ENCODE data around the gene ATP5IF1. TPM values are rescaled to one million over a fixed set of nuclear protein-coding genes. Genes with fewer than 3 reads are reported as not detected.

ATP5IF1 gene
- total RNA-seq, 2 donors from 2014 or later, result 472 to 881 TPM

GRCh38 chr1:28232558-28233263, 3.2 kb upstream of the ATP5IF1 start, which contains the start of gene DNAJC8:
Gene DNAJC8, minus strand, starts transcription at chr1:28233029. Its CDS starts 31 bp downstream, at chr1:28232998.
- peak; percentile 98 for DNase-seq (ENCODE audit: low spot score)
- Histone ChIP-seq H3K4me1 (peaks cover 0 to 42% of the 10 kb centered on the region in 2 donors), H3K27me3 (no peaks in the 10 kb centered on the region), H3K4me3 (peak within 1 kb of the TSS; percentile 95 to 100), H3K36me3 (peaks cover 23% of the 10 kb centered on the region), H3K27ac (peak within 1 kb of the TSS; percentile 85 to 88), H3K9me3 (no peaks in the 10 kb centered on the region)
- TF ChIP-seq, protein P1, sequence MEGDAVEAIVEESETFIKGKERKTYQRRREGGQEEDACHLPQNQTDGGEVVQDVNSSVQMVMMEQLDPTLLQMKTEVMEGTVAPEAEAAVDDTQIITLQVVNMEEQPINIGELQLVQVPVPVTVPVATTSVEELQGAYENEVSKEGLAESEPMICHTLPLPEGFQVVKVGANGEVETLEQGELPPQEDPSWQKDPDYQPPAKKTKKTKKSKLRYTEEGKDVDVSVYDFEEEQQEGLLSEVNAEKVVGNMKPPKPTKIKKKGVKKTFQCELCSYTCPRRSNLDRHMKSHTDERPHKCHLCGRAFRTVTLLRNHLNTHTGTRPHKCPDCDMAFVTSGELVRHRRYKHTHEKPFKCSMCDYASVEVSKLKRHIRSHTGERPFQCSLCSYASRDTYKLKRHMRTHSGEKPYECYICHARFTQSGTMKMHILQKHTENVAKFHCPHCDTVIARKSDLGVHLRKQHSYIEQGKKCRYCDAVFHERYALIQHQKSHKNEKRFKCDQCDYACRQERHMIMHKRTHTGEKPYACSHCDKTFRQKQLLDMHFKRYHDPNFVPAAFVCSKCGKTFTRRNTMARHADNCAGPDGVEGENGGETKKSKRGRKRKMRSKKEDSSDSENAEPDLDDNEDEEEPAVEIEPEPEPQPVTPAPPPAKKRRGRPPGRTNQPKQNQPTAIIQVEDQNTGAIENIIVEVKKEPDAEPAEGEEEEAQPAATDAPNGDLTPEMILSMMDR (IDR thresholded peaks at IDR 0.05), result no peak

- Histone ChIP-seq H3K27me3 (no peaks in the 10 kb centered on the region), H3K4me3 (peak overlapping the region; percentile 95 to 100), H3K9me3 (no peaks in the 10 kb centered on the region), H3K36me3 (peaks cover 17% of the 10 kb centered on the region), H3K27ac (peak overlapping the region; percentile 85 to 88), H3K4me1 (peaks cover 0 to 46% of the 10 kb centered on the region in 2 donors)
- no peak for DNase-seq (ENCODE audit: low spot score)
- TF ChIP-seq, protein P1 (IDR thresholded peaks at IDR 0.05), result no peak
These were observed 2.7 kb upstream of the ATP5IF1 start for GRCh38 chr1:28233264-28233606.

- H3K27me3 ChIP-seq, result no peaks in the 10 kb centered on the region
- H3K27ac ChIP-seq, result peak overlapping the region; percentile 92
- H3K4me1 ChIP-seq, result peaks cover 0 to 46% of the 10 kb centered on the region in 2 donors
- no peaks in the 10 kb centered on the region for H3K9me3 ChIP-seq
- H3K36me3 ChIP-seq, result no peaks in the 10 kb centered on the region
- DNase-seq (ENCODE audit: low spot score), result no peak
- peak overlapping the region; percentile 88 to 97 for H3K4me3 ChIP-seq
- TF ChIP-seq, protein P1 (IDR thresholded peaks at IDR 0.05), result no peak
These were observed 865 bp downstream of the ATP5IF1 start for GRCh38 chr1:28236656-28237322.

DNA sequence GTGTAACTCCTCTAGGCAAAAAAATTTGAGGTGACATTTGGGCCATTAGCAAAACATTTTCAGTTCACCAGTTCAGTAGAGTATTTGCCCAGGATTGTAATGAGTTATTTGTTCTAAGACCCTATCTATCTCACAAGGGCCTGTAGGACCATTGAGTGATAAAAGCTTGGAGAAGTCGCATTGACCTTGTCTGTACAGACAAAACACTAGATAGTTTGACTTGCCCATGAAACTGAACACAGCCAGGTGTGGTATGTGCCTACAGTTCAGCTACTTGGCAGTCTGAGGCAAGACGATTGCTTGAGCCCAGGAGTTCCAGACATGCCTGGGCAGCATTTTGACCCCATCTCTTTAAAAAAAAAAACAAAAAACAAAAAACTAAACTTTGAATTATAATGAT, 3.1 kb downstream of the ATP5IF1 start:
- Histone ChIP-seq H3K4me3 (no peak overlapping the region), H3K4me1 (peaks cover 0 to 38% of the 10 kb centered on the region in 2 donors), H3K36me3 (no peaks in the 10 kb centered on the region), H3K27ac (peak overlapping the region; percentile 92), H3K27me3 (no peaks in the 10 kb centered on the region), H3K9me3 (no peaks in the 10 kb centered on the region)
- TF ChIP-seq, protein P1 (IDR thresholded peaks at IDR 0.05), result no peak
- DNase-seq (ENCODE audit: low spot score), result no peak

- H3K27me3 ChIP-seq, result no peaks in the 10 kb centered on the region
- H3K4me1 ChIP-seq, result peaks cover 0 to 40% of the 10 kb centered on the region in 2 donors
- no peaks in the 10 kb centered on the region for H3K36me3 ChIP-seq
- no peak overlapping the region for H3K4me3 ChIP-seq
- H3K27ac ChIP-seq, result peak overlapping the region in 1 of 2 donors; percentile 92
- H3K9me3 ChIP-seq, result no peaks in the 10 kb centered on the region
- TF ChIP-seq, protein P1 (IDR thresholded peaks at IDR 0.05), result no peak
- no peak for DNase-seq (ENCODE audit: low spot score)
These were observed 4.1 kb downstream of the ATP5IF1 start for GRCh38 chr1:28240024-28240423.

Data from right atrium auricular region (tissue), 2 donors.